Retinal pigment epithelial cell (primary cell): Measurements from ENCODE around the gene OBSL1.

Experiments
- DNase-seq: peaks from one replicate; pipeline ENCODE4 v3.0.0-alpha.2; 2010; ENCODE audit warnings: low read depth
- H3K4me3 ChIP-seq: 2 replicates; pipeline ENCODE4 v1.5.1; 2011; ENCODE audit warnings: mild to moderate bottlenecking, low read length, control low read depth, moderate library complexity
- TF ChIP-seq, protein P1 (sequence below): conservative IDR thresholded peaks from 2 replicates; pipeline ENCODE4 v1.5.1; 2011; ENCODE audit warnings: low read depth, low read length, control low read depth, inconsistent platforms

The OBSL1 gene

DNA sequence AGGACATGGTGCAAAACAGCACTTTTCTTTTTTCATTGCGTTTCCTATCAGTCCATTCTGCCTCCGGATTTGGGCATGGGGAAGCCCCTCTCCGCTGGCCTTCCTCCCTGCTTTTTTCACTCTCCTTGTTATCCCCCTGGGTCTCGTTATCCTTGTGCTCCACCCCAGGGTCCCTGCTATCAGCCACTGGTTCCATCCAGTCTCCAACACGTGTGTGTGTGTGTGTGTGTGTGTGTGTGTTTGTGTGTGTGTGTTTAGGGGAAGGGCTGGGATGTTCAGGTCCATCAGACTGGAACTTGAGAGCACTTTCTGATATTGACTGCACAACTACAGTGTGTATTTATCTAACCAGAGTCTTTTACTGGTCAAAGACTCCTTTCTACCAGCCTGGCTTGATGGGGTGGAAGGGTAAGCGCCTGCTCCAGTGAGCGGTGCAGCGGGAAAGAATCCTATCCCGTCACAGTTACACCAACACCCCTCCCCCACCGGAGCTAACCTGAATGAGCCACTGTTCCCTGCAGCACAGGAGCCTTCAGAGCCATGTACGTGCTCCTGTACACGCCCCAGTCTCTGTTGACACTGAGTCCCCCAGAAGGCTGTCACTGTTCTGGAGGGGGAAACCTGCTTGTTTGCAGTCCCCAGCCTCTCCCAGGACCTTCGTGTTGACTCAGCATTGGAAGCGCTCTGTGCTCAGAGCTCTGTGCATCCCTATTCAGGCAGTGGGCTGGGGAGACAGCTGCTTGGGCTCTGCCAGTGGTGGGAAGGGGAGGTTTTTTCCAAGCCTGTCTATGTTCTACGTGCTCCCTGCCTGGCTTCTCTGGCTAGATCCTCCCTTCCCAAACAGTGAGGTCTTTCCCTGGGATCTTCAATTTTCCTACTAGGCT lies 5.4 kb upstream of the OBSL1 start:
- DNase-seq, result no peak
- H3K4me3 ChIP-seq, result no peak overlapping the region
- TF ChIP-seq, protein P1, sequence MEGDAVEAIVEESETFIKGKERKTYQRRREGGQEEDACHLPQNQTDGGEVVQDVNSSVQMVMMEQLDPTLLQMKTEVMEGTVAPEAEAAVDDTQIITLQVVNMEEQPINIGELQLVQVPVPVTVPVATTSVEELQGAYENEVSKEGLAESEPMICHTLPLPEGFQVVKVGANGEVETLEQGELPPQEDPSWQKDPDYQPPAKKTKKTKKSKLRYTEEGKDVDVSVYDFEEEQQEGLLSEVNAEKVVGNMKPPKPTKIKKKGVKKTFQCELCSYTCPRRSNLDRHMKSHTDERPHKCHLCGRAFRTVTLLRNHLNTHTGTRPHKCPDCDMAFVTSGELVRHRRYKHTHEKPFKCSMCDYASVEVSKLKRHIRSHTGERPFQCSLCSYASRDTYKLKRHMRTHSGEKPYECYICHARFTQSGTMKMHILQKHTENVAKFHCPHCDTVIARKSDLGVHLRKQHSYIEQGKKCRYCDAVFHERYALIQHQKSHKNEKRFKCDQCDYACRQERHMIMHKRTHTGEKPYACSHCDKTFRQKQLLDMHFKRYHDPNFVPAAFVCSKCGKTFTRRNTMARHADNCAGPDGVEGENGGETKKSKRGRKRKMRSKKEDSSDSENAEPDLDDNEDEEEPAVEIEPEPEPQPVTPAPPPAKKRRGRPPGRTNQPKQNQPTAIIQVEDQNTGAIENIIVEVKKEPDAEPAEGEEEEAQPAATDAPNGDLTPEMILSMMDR, result no peak

GRCh38 chr2:219575566-219576504 lies 4.5 kb upstream of the OBSL1 start:
- TF ChIP-seq, protein P1, result no peak
- H3K4me3 ChIP-seq, result no peak overlapping the region
- no peak for DNase-seq

DNA sequence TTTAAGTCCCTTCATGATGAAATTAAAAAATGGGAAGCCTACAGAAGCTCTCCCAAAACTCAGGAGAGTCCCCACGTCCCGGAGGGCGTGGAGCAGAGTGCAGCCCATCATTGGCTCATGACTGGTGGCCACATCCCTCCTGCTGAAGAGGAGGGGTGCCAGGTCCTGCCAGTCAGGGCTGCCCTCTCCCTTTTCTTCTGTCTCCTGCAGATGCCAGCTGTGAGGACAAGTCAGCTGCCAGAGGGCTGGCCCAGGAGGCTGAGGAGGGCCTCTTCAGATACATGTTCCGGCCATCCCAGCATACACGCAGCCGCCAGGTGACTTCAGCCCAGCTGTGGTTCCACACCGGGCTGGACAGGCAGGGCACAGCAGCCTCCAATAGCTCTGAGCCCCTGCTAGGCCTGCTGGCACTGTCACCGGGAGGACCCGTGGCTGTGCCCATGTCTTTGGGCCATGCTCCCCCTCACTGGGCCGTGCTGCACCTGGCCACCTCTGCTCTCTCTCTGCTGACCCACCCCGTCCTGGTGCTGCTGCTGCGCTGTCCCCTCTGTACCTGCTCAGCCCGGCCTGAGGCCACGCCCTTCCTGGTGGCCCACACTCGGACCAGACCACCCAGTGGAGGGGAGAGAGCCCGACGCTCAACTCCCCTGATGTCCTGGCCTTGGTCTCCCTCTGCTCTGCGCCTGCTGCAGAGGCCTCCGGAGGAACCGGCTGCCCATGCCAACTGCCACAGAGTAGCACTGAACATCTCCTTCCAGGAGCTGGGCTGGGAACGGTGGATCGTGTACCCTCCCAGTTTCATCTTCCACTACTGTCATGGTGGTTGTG lies 3.4 kb upstream of the OBSL1 start:
- no peak overlapping the region for H3K4me3 ChIP-seq
- no peak for DNase-seq
- TF ChIP-seq, protein P1, result no peak

- H3K4me3 ChIP-seq, result no peak overlapping the region
- no peak for DNase-seq
- TF ChIP-seq, protein P1, result no peak
Observed at GRCh38 chr2:219573166-219573565, 1.8 kb upstream of the OBSL1 start.

- DNase-seq, result no peak
- H3K4me3 ChIP-seq, result peak within 1 kb of the TSS; percentile 50
- TF ChIP-seq, protein P1, result no peak
Observed at GRCh38 chr2:219572237-219573001, 1.1 kb upstream of the OBSL1 start, which contains the start of gene INHA. INHA (plus strand) TSS chr2:219572310; CDS start chr2:219572375, 65 bp downstream.

DNA sequence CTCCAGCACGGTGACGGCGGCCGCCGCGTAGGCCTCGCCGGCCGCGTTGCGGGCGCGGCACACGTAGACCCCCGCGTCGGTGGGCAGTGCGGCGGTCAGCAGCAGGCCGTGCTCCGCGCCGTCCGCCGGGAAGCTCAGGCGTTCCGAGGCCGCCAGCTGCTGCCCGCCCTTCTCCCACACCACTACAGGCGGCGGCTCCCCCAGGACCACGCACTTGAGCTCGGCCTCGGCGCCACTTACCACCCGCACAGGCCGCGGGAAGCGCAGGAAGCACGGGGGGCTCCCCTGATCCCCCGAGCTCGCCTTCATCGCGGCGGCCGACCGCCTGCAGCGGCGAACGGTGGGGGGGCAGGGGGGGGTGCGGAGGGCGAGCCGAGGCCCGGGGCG lies 422 bp downstream of the OBSL1 start:
- TF ChIP-seq, protein P1, result no peak
- no peak for DNase-seq
- H3K4me3 ChIP-seq, result peak overlapping the region; percentile 52
